HG02798 (cell line): ENCODE data around the gene FAM216B.
"Not testable (repeated sequence)": the region's sequence is repeated elsewhere in the genome, so short reads cannot be mapped to it uniquely, and the experiment has no call there.

Experiments
- ATAC-seq: cut with Tn5 transposase; IDR thresholded peaks from one replicate; pipeline ENCODE4 v1.9.1; 2021; ENCODE audit warnings: mild to moderate bottlenecking; ENCODE audit not compliant: unreplicated experiment, poor library complexity

Gene FAM216B

GRCh38 chr13:42777467-42777866 is 3.9 kb upstream of the FAM216B start:
- no peak for ATAC-seq

- ATAC-seq = no peak
These were observed 1.3 kb upstream of the FAM216B start for GRCh38 chr13:42780044-42780443.

- no peak for ATAC-seq
These were observed 5.3 kb downstream of the FAM216B start for GRCh38 chr13:42786715-42787114.

GRCh38 chr13:42788601-42789000 is 7.2 kb downstream of the FAM216B start:
- no peak for ATAC-seq

- no peak for ATAC-seq
These were observed 10.8 kb downstream of the FAM216B start for GRCh38 chr13:42792154-42792553.

- ATAC-seq = no peak
These were observed 13.3 kb downstream of the FAM216B start for GRCh38 chr13:42794577-42795275.

- ATAC-seq = no peak
These were observed 14.3 kb downstream of the FAM216B start for GRCh38 chr13:42795666-42796065.

GRCh38 chr13:42796747-42797356 is 15.5 kb downstream of the FAM216B start:
- no peak for ATAC-seq

GRCh38 chr13:42798118-42798517 is 16.7 kb downstream of the FAM216B start:
- ATAC-seq = no peak

GRCh38 chr13:42800109-42800643 is 18.8 kb downstream of the FAM216B start:
- ATAC-seq = no peak

- no peak for ATAC-seq
These were observed 22.3 kb downstream of the FAM216B start for GRCh38 chr13:42803563-42804204.

GRCh38 chr13:42804244-42804874 is 23.0 kb downstream of the FAM216B start:
- peak; percentile 58 for ATAC-seq

GRCh38 chr13:42807241-42807640 is 25.9 kb downstream of the FAM216B start:
- no peak for ATAC-seq

GRCh38 chr13:42807866-42808265 is 26.5 kb downstream of the FAM216B start:
- ATAC-seq = no peak

GRCh38 chr13:42808341-42808940 is 27.1 kb downstream of the FAM216B start:
- ATAC-seq = no peak

- no peak for ATAC-seq
These were observed 30.9 kb downstream of the FAM216B start for GRCh38 chr13:42812316-42812715.

GRCh38 chr13:42814868-42815267 is 33.5 kb downstream of the FAM216B start:
- ATAC-seq = no peak

GRCh38 chr13:42815681-42816080 is 34.3 kb downstream of the FAM216B start:
- ATAC-seq = no peak

- ATAC-seq = no peak
These were observed 35.2 kb downstream of the FAM216B start for GRCh38 chr13:42816538-42816937.

GRCh38 chr13:42819687-42820086 is 38.3 kb downstream of the FAM216B start:
- not testable (repeated sequence) for ATAC-seq
